ENCODE results near the gene MLLT3.

MLLT3 gene

DNA sequence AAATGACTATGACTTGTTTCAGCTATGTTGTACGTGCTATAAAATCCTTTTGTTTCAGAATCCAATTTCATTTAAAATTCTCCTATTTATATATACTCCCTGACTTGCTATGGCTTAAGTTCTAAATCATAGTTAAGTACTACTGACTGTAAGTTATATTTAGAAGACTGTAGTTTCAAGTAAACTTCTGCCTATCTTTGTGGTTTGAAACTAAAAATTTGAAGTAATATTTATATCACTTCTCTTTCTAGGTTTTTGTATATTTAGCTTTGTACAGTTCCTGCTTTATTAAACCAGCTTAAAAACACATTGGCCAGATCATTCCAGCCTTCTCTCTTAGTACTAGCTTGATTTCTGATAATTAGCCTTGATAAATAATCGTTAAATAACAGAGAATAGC lies 196.3 kb downstream of the MLLT3 start:
- no peak overlapping the region for H3K4me3 Mint-ChIP-seq
- no peaks in the 10 kb centered on the region for H3K9me3 Mint-ChIP-seq
- no peak overlapping the region for H3K27ac Mint-ChIP-seq (ENCODE audit: low read depth)
- peaks cover 3% of the 10 kb centered on the region for H3K36me3 Mint-ChIP-seq (ENCODE audit: insufficient read depth)
- ATAC-seq (replicated peaks; ENCODE audit: extremely low read depth, poor library complexity, severe bottlenecking) = no peak
- DNase-seq (ENCODE audit: low spot score in 2 of 2) = no peak
- no peaks in the 10 kb centered on the region for H3K27me3 Mint-ChIP-seq
- H3K4me1 Mint-ChIP-seq = peaks cover 6% of the 10 kb centered on the region

DNA sequence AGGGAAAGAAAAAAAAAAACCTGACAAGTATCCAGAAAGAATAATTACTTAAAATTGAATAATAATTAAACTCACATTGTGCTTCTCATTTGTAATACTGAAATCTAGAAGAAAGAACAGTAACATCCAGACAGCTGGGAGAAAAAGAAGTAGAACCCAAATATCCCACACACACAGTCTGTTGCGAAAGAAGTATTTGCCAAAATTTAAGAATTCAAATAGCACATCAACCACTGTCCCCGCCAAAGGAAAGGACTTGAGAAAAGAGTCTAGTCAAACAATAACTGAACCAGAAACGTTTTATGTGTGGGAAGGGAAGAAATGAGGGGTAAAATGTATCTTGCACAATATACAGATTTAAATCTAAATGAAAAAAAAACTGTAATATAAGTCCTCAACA lies 202.8 kb downstream of the MLLT3 start:
- Mint-ChIP-seq H3K4me3 (no peak overlapping the region), H3K27ac (ENCODE audit: low read depth) (no peak overlapping the region), H3K4me1 (peaks cover 20% of the 10 kb centered on the region), H3K36me3 (ENCODE audit: insufficient read depth) (no peaks in the 10 kb centered on the region), H3K9me3 (no peaks in the 10 kb centered on the region), H3K27me3 (no peaks in the 10 kb centered on the region)
- no peak for ATAC-seq (replicated peaks; ENCODE audit: extremely low read depth, poor library complexity, severe bottlenecking)
- DNase-seq (ENCODE audit: low spot score in 2 of 2) = no peak

DNA sequence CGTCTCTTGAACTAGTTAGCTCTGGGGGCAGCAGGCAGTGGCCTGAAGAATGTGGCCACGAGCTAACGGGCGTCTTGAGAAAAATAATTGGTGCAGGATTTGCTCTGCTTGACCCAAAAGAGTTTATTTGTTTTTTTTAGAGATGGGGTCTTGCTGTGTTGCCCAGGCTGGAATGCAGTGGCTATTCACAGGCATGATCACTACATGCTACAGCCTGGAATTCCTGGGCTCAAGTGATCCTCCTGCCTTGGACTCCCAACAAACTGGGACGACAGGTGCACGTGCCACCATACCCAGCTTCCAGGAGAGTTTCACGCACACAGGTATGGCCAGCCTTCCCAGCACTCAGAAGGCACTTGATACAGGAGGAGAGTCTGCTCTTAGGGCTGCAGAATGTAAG lies 203.8 kb downstream of the MLLT3 start:
- H3K27ac Mint-ChIP-seq (ENCODE audit: low read depth) = no peak overlapping the region
- H3K4me1 Mint-ChIP-seq = peaks cover 26% of the 10 kb centered on the region
- H3K4me3 Mint-ChIP-seq = no peak overlapping the region
- H3K9me3 Mint-ChIP-seq = no peaks in the 10 kb centered on the region
- DNase-seq (ENCODE audit: low spot score in 2 of 2) (no peak), ATAC-seq (replicated peaks; ENCODE audit: extremely low read depth, poor library complexity, severe bottlenecking) (no peak)
- H3K36me3 Mint-ChIP-seq (ENCODE audit: insufficient read depth) = peaks cover 4% of the 10 kb centered on the region
- no peaks in the 10 kb centered on the region for H3K27me3 Mint-ChIP-seq

DNA sequence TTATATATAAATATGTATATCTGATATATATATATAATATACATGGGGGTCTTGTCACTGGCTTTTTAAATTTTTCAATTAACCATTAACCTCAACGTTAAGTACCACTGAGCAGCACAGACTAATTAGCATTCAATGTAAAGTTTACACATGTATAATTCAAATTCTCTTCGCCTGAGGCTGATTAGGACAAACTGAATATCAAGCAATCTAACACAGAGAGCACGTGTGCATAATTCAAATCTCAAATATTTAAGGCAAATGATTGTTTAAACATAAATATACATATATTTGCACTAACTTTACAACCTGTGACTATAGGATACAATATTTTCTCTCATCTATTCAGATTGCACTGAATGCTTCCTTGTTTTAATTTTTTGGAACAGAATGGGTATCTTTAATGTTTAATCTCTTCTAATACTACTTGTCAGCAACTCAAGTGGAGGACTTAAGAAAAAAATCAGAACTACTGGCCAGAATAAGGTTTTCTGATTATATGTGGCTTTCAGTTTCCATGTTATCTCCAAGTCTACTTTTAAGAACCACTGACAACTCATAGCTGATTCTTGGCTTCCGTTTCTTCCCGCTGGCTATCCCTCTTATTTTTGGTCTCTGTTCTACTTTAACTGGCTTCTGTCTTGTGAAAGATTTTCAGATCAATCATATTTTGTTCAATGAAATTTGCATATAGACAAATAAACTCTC lies 204.8 kb downstream of the MLLT3 start:
- ATAC-seq (replicated peaks; ENCODE audit: extremely low read depth, poor library complexity, severe bottlenecking) (no peak), DNase-seq (ENCODE audit: low spot score in 2 of 2) (no peak)
- Mint-ChIP-seq H3K36me3 (ENCODE audit: insufficient read depth) (peaks cover 6% of the 10 kb centered on the region), H3K4me3 (no peak overlapping the region), H3K9me3 (no peaks in the 10 kb centered on the region), H3K27ac (ENCODE audit: low read depth) (no peak overlapping the region), H3K4me1 (peaks cover 28% of the 10 kb centered on the region), H3K27me3 (no peaks in the 10 kb centered on the region)

DNA sequence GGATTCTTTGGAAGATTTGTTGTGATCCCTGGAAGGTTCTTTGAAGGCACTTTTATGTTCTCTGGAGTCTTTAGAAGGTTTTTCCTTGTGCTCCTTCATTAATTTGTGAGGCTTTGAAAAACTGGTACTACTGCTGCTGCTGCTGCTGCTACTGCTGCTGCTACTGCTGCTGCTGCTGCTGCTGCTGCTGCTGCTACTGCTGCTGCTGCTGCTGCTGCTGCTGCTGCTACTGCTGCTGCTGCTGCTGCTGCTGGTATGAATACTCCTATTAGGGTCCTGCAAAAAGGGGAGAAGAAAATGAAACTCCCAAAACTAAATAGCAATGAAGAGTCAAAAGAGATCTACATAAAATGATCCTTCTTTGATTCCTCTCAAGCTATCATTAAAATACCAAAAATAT lies 208.1 kb downstream of the MLLT3 start:
- Mint-ChIP-seq H3K4me1 (peaks cover 36% of the 10 kb centered on the region), H3K9me3 (no peaks in the 10 kb centered on the region), H3K27me3 (no peaks in the 10 kb centered on the region), H3K4me3 (no peak overlapping the region), H3K36me3 (ENCODE audit: insufficient read depth) (peaks cover 6% of the 10 kb centered on the region), H3K27ac (ENCODE audit: low read depth) (no peak overlapping the region)
- ATAC-seq (replicated peaks; ENCODE audit: extremely low read depth, poor library complexity, severe bottlenecking) (no peak), DNase-seq (ENCODE audit: low spot score in 2 of 2) (no peak)

DNA sequence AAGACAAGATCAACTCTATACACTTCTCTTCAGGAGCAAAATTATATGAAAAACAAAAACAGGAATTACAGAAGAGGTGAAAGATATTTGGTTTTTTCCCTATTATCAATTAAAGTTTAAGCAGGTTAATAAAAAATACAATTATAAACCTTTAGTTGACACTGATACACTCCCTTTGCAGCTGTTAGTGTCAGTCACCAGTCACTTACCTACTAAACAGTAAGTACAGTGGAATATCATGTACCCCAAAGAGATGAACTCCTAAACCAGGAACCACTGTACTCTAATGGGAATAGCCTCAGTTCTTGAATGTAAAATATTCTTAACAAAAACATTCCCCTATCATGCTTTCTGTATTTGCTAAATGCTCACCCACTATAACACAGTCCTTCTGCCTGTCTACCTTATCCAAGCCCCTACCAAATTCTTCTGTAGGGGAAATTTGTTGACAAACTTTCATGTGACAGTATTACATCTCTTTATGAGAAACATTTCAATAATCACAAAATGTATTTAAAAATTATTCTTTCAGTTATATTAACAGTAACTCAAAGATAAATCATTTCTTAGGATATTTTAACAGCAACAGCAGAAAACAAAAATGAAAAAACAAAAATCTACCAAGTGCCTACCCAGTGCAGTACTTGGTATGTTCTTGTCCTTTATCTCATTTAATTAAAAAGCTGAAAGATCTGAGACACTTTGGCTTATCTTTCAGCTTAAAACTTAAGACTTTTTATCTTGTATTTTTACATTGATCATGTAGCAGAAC lies 212.8 kb downstream of the MLLT3 start:
- Mint-ChIP-seq H3K4me3 (no peak overlapping the region), H3K9me3 (no peaks in the 10 kb centered on the region), H3K4me1 (peaks cover 36% of the 10 kb centered on the region), H3K36me3 (ENCODE audit: insufficient read depth) (peaks cover 6% of the 10 kb centered on the region), H3K27ac (ENCODE audit: low read depth) (no peak overlapping the region), H3K27me3 (no peaks in the 10 kb centered on the region)
- no peak for DNase-seq (ENCODE audit: low spot score in 2 of 2)
- ATAC-seq (replicated peaks; ENCODE audit: extremely low read depth, poor library complexity, severe bottlenecking) = no peak

DNA sequence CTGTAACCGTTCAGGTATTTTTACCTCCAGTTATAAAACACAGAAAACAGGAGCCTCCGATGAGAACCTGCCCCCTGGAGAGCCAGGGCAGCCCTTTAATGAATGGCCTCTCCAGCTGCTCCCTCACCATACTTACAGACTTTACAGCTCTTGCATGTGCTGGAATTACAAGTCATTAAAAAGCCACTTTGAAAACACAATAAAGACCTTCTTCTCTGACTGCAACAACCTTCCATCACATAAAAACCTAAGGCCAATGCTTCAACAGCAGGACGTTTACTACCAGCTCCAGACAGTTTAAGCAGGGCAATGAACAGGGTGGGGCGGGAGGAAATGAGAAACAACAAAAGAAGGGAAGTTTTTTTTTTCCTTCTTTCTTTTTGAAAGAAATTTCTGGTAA lies 213.8 kb downstream of the MLLT3 start:
- Mint-ChIP-seq H3K27ac (ENCODE audit: low read depth) (no peak overlapping the region), H3K27me3 (no peaks in the 10 kb centered on the region), H3K4me1 (peaks cover 31% of the 10 kb centered on the region), H3K4me3 (no peak overlapping the region), H3K36me3 (ENCODE audit: insufficient read depth) (peaks cover 4% of the 10 kb centered on the region), H3K9me3 (no peaks in the 10 kb centered on the region)
- ATAC-seq (replicated peaks; ENCODE audit: extremely low read depth, poor library complexity, severe bottlenecking) (no peak), DNase-seq (ENCODE audit: low spot score in 2 of 2) (no peak)

DNA sequence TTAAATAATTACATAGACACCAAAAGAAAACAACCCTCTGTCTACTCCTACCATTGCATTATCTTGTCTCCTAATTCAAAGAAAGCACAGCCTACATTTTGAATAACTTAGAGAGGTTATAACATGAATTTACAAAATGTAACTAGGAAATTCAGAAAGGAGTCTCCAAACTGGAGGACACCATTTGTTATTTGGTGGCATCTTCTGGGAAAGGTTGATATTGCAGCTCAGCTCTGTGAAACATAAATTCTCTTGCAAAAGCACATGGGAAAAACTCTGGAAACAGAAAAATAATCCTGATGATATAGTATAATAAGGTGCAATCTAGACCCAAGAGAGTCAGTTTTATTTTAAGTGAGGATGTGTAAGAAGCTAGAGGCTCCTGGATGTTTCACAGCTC lies 215.3 kb downstream of the MLLT3 start:
- H3K4me1 Mint-ChIP-seq = peaks cover 40% of the 10 kb centered on the region
- H3K27me3 Mint-ChIP-seq = no peaks in the 10 kb centered on the region
- peaks cover 4% of the 10 kb centered on the region for H3K36me3 Mint-ChIP-seq (ENCODE audit: insufficient read depth)
- H3K9me3 Mint-ChIP-seq = no peaks in the 10 kb centered on the region
- no peak overlapping the region for H3K4me3 Mint-ChIP-seq
- ATAC-seq (replicated peaks; ENCODE audit: extremely low read depth, poor library complexity, severe bottlenecking) (no peak), DNase-seq (ENCODE audit: low spot score in 2 of 2) (no peak)
- no peak overlapping the region for H3K27ac Mint-ChIP-seq (ENCODE audit: low read depth)

DNA sequence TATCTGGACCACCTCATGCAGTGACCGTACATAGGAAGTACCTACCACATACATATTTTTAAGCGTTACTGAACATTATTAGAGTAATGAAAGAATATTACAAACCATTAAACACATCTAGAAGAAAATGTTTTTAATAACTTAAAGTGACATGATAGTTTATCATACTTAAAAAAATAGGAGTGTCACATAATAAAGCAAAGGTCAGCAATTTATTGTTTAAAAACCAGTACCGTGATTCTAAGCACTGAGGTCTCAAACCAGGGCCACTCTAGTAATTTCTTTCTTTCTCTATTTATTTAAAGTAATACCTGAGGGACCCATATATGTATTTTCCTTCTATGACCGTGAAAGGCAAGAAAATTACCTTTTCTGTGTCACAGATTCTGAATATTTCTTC lies 216.0 kb downstream of the MLLT3 start:
- H3K9me3 Mint-ChIP-seq = no peaks in the 10 kb centered on the region
- H3K27ac Mint-ChIP-seq (ENCODE audit: low read depth) = no peak overlapping the region
- peaks cover 5% of the 10 kb centered on the region for H3K36me3 Mint-ChIP-seq (ENCODE audit: insufficient read depth)
- H3K27me3 Mint-ChIP-seq = no peaks in the 10 kb centered on the region
- no peak for DNase-seq (ENCODE audit: low spot score in 2 of 2)
- no peak overlapping the region for H3K4me3 Mint-ChIP-seq
- no peak for ATAC-seq (replicated peaks; ENCODE audit: extremely low read depth, poor library complexity, severe bottlenecking)
- H3K4me1 Mint-ChIP-seq = peaks cover 45% of the 10 kb centered on the region

DNA sequence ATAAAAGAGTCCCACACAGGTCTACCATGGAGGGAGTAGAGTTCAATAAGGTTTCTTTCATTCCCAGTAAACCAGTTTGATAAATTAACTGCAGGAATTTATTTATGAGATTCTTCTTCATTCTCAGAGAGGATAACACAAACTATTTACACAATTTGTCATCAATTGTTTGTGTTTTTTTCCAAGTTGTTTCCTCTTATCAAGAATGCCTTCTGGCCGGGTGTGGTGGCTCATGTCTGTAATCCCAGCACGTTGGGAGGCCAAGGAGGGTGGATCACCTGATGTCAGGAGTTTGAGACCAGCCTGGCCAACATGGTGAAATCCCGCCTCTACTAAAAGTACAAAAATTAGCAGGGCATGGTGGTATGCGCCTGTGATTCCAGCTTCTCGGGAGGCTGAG lies 216.7 kb downstream of the MLLT3 start:
- Mint-ChIP-seq H3K36me3 (ENCODE audit: insufficient read depth) (peaks cover 5% of the 10 kb centered on the region), H3K9me3 (no peaks in the 10 kb centered on the region), H3K27me3 (no peaks in the 10 kb centered on the region), H3K4me3 (no peak overlapping the region), H3K4me1 (peaks cover 41% of the 10 kb centered on the region), H3K27ac (ENCODE audit: low read depth) (no peak overlapping the region)
- ATAC-seq (replicated peaks; ENCODE audit: extremely low read depth, poor library complexity, severe bottlenecking) (no peak), DNase-seq (ENCODE audit: low spot score in 2 of 2) (no peak)

DNA sequence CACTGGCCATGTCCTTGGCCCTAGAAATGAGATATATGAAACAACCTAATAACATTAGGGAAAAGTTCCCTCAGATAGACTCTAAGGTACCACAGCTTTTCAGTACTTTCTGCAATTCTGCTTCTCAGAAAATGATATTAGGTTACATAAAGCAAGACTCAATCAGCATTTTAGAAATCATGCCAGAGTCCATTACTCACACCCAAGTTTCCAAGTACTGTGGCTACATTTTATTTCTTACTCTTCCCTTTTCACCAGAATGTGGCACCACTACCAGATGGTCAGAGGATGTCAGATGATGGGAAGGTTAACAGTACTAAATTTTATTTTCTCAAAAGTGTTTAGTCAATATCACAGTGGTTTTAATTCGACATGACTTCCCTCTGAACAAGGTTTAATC lies 217.2 kb downstream of the MLLT3 start:
- no peak for DNase-seq (ENCODE audit: low spot score in 2 of 2)
- no peaks in the 10 kb centered on the region for H3K9me3 Mint-ChIP-seq

DNA sequence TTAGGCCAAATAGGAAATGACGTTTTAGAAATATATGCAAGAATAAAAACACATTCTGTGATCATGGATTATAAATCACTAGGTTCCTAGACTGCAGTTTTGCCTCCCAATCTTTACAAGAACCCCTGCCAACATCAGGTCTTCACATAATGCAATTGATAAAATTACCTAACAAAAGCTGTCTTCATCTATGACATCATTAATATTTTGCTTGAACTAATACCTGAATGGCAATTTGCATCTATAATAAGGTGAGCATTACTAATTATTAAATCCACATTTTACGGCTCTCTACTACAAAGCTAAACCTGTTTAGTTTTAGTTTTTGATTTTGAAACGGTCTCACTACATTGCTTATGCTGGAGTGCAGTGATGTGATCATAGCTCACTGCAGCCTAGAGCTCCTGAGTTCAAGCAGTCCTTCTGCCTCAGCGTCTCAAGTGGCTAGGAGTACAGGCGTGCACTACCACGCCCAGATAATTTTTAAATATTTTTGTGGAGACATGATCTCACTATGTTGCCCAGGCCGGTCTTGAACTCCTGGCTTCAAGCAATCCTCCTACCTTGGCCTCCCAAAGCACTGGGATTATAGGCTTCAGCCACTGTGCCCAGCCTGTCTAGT lies 218.0 kb downstream of the MLLT3 start:
- Mint-ChIP-seq H3K36me3 (ENCODE audit: insufficient read depth) (peaks cover 5% of the 10 kb centered on the region), H3K4me3 (no peak overlapping the region), H3K4me1 (peaks cover 39% of the 10 kb centered on the region)

More for the DNA sequence above, 217.2 kb downstream of the MLLT3 start:
- Mint-ChIP-seq H3K4me1 (peaks cover 37% of the 10 kb centered on the region), H3K27me3 (no peaks in the 10 kb centered on the region), H3K4me3 (no peak overlapping the region), H3K36me3 (ENCODE audit: insufficient read depth) (peaks cover 5% of the 10 kb centered on the region), H3K27ac (ENCODE audit: low read depth) (no peak overlapping the region)
- no peak for ATAC-seq (replicated peaks; ENCODE audit: extremely low read depth, poor library complexity, severe bottlenecking)

DNA sequence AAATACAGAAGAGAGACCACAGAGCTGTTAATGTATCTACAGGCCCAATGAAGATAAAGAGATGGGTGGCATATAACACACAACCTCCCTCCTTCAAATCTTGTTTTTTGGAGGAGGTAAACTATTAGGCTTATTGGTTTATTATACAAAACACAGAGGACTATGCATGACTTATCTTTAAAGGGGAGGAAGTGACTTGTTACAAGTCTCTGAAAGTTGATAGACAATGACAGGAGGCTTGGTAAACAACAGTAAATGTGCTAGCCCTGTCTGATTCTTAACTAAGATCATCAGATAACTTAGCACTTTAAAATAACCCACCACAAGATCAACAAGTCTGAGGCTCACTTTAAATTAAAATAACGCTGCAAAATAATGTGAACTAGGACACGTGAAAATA lies 219.0 kb downstream of the MLLT3 start:
- Mint-ChIP-seq H3K4me1 (peaks cover 35% of the 10 kb centered on the region), H3K9me3 (no peaks in the 10 kb centered on the region), H3K4me3 (no peak overlapping the region), H3K27ac (ENCODE audit: low read depth) (no peak overlapping the region), H3K36me3 (ENCODE audit: insufficient read depth) (peaks cover 5% of the 10 kb centered on the region), H3K27me3 (no peaks in the 10 kb centered on the region)
- ATAC-seq (replicated peaks; ENCODE audit: extremely low read depth, poor library complexity, severe bottlenecking) (peak; percentile 87), DNase-seq (ENCODE audit: low spot score in 2 of 2) (no peak)

More for the DNA sequence above, 218.0 kb downstream of the MLLT3 start:
- no peaks in the 10 kb centered on the region for H3K27me3 Mint-ChIP-seq
- ATAC-seq (replicated peaks; ENCODE audit: extremely low read depth, poor library complexity, severe bottlenecking) (no peak), DNase-seq (ENCODE audit: low spot score in 2 of 2) (no peak)
- H3K27ac Mint-ChIP-seq (ENCODE audit: low read depth) = no peak overlapping the region
- H3K9me3 Mint-ChIP-seq = no peaks in the 10 kb centered on the region

All from central memory CD8-positive, alpha-beta T cell (primary cell).